ENCODE data around the gene SEC16B.

DNA sequence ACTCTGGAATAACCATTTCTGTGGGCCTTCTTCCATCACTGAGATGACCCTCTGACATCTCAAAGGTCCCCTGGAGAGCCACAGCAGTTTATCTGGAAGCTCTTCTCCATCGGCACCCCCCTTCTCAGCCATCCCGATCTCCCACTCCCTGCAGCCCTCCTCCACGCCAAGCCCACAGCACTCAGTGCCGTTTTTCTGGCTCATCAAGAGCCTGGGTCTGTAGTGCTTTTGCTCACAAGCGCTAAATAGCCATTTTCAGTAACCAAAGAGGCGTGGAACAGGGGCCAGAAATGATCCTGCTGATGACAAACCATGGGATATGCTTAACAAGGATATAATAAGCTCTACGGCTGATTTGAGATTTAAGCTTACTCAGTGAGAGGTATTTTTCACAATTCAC, 17.6 kb downstream of the SEC16B start:
- TF ChIP-seq, protein P1, sequence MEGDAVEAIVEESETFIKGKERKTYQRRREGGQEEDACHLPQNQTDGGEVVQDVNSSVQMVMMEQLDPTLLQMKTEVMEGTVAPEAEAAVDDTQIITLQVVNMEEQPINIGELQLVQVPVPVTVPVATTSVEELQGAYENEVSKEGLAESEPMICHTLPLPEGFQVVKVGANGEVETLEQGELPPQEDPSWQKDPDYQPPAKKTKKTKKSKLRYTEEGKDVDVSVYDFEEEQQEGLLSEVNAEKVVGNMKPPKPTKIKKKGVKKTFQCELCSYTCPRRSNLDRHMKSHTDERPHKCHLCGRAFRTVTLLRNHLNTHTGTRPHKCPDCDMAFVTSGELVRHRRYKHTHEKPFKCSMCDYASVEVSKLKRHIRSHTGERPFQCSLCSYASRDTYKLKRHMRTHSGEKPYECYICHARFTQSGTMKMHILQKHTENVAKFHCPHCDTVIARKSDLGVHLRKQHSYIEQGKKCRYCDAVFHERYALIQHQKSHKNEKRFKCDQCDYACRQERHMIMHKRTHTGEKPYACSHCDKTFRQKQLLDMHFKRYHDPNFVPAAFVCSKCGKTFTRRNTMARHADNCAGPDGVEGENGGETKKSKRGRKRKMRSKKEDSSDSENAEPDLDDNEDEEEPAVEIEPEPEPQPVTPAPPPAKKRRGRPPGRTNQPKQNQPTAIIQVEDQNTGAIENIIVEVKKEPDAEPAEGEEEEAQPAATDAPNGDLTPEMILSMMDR (IDR thresholded peaks at IDR 0.05): no peak
- TF ChIP-seq ZFX (IDR thresholded peaks at IDR 0.05; ENCODE audit: borderline replicate concordance): no peak
